Endothelial cell (in vitro differentiated cells): ENCODE data around the gene CKAP5. TPM values are rescaled to one million over a fixed set of nuclear protein-coding genes. Genes with fewer than 3 reads are reported as not detected.

Experiments used
- DNase-seq: peaks from one replicate; pipeline ENCODE4 v3.0.0; 2021; ENCODE audit warnings: low spot score
- H3K27ac Mint-ChIP-seq: one replicate; pipeline ENCODE4 v1.8.0; 2021; ENCODE audit warnings: mixed read lengths, inconsistent platforms; ENCODE audit not compliant: unreplicated experiment
- H3K27me3 Mint-ChIP-seq: one replicate; pipeline ENCODE4 v1.8.0; 2021; ENCODE audit warnings: mild to moderate bottlenecking, moderate library complexity, mixed read lengths, inconsistent platforms; ENCODE audit not compliant: unreplicated experiment
- H3K36me3 Mint-ChIP-seq: one replicate; pipeline ENCODE4 v1.8.0; 2021; ENCODE audit warnings: mild to moderate bottlenecking, low read depth, mixed read lengths, inconsistent platforms; ENCODE audit not compliant: unreplicated experiment
- H3K4me1 Mint-ChIP-seq: one replicate; pipeline ENCODE4 v1.8.0; 2021; ENCODE audit warnings: mild to moderate bottlenecking, mixed read lengths, inconsistent platforms; ENCODE audit not compliant: unreplicated experiment
- H3K4me3 Mint-ChIP-seq: one replicate; pipeline ENCODE4 v1.8.0; 2021; ENCODE audit warnings: mild to moderate bottlenecking, mixed read lengths, inconsistent platforms; ENCODE audit not compliant: unreplicated experiment
- H3K9me3 Mint-ChIP-seq: one replicate; pipeline ENCODE4 v1.8.0; 2021; ENCODE audit warnings: mixed read lengths, inconsistent platforms; ENCODE audit not compliant: unreplicated experiment
- total RNA-seq: library from RNA; stranded (reverse); fragmentation: NEBNext Ultra II Directional; extraction: Animal tissue kit (Norgen Biotek cat#: 25700); gene quantifications from one replicate; pipeline ENCODE4 v1.2.1, GENCODE V29; 2021; ENCODE audit not compliant: unreplicated experiment
- TF ChIP-seq, protein P1 (sequence below): fragments of 200-600 bp; sonication (generic); IDR thresholded peaks from one replicate; pipeline ENCODE4 v1.5.0; 2021; ENCODE audit warnings: antibody characterized with exemption; ENCODE audit not compliant: unreplicated experiment

The CKAP5 gene
- total RNA-seq, 1 donor from 2014 or later, result 84.4 TPM

DNA sequence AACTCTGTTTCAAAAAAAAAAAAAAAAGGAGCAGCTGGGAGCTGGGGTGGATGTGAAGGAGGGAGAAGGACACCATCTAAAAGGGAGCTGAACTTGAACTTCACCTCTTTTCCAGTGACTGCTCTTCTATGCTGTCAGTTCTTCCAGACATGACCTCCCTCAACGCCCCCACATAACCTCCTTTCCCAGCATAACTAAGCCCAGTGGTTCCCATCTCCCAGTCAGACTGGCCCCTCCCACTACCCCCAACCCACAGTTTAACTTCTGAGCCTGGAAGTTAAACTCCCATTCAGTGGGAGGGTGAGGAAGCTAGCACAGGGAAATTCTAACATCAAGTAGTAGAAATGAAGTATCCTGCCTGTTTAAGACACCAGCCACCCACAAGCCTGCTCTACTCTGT lies 147.5 kb downstream of the CKAP5 start:
- TF ChIP-seq, protein P1, sequence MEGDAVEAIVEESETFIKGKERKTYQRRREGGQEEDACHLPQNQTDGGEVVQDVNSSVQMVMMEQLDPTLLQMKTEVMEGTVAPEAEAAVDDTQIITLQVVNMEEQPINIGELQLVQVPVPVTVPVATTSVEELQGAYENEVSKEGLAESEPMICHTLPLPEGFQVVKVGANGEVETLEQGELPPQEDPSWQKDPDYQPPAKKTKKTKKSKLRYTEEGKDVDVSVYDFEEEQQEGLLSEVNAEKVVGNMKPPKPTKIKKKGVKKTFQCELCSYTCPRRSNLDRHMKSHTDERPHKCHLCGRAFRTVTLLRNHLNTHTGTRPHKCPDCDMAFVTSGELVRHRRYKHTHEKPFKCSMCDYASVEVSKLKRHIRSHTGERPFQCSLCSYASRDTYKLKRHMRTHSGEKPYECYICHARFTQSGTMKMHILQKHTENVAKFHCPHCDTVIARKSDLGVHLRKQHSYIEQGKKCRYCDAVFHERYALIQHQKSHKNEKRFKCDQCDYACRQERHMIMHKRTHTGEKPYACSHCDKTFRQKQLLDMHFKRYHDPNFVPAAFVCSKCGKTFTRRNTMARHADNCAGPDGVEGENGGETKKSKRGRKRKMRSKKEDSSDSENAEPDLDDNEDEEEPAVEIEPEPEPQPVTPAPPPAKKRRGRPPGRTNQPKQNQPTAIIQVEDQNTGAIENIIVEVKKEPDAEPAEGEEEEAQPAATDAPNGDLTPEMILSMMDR, result no peak
- Mint-ChIP-seq H3K4me1 (peaks cover 27% of the 10 kb centered on the region), H3K36me3 (peaks cover 35% of the 10 kb centered on the region), H3K27me3 (peaks cover 19% of the 10 kb centered on the region), H3K27ac (peak overlapping the region; percentile 48), H3K4me3 (peak overlapping the region; percentile 84), H3K9me3 (no peaks in the 10 kb centered on the region)
- no peak for DNase-seq

DNA sequence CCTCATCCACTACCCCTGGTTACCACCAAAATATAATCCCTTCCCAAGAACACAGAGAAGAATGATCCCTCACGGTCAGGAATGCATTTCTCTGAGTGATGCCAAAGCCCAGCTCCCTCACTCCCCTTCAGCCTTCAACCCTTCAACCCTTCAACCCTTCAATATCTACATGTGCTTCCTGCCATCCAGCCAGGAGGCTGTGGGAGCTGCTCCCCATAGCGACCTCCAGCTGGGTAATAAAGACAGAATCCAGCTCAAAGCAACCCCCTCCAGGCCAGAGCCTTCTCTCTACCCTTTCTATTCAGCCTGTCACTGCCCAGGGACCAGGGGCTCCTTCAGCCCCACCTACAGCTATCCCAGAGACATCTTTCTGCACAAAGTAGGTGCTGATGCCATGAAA lies 148.4 kb downstream of the CKAP5 start:
- Mint-ChIP-seq H3K4me1 (peaks cover 26% of the 10 kb centered on the region), H3K27me3 (peaks cover 18% of the 10 kb centered on the region), H3K4me3 (no peak overlapping the region), H3K27ac (no peak overlapping the region), H3K36me3 (peaks cover 30% of the 10 kb centered on the region), H3K9me3 (no peaks in the 10 kb centered on the region)
- TF ChIP-seq, protein P1, result no peak
- no peak for DNase-seq

DNA sequence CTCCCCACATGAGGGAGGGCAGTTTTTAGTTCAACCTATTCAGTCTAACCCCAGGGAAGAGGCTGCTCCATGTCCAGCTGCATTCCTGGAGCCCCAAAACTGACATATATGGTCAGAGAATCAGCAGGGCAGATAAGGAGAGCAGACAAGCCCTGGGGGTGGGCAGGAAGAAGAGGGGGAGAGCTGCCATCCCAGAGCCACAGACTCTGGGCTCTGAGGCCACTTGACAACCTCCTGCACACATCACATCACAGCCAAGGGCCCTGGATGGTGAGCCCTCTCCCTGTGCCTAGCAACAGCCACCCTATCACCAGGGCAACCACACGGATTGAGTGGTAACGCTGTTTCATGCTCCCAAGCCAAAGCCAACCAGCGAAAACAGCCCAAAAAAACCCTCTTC lies 148.8 kb downstream of the CKAP5 start:
- TF ChIP-seq, protein P1, result no peak
- Mint-ChIP-seq H3K36me3 (peaks cover 26% of the 10 kb centered on the region), H3K4me1 (peaks cover 22% of the 10 kb centered on the region), H3K9me3 (no peaks in the 10 kb centered on the region), H3K27me3 (peaks cover 14% of the 10 kb centered on the region), H3K4me3 (no peak overlapping the region), H3K27ac (no peak overlapping the region)
- DNase-seq, result no peak

DNA sequence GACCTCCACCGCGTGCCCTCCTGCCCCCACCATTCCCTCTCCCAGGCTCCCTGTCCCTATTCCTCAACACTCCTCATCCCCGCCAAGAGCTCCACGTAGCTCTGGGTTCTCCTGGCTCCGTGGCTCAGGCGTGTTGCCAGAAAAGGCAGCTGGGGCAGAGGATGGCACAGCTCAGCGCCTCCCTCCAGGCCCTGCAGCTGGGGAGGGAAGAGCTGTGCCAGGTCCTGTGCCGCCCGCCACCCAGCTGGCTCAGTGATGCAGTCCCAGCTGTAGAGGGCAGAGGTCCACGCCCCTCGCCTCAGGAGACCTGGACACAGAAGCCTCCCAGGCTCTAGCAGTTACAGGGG lies 149.9 kb downstream of the CKAP5 start:
- DNase-seq, result no peak
- H3K27me3 Mint-ChIP-seq, result peaks cover 12% of the 10 kb centered on the region
- H3K27ac Mint-ChIP-seq, result no peak overlapping the region
- no peaks in the 10 kb centered on the region for H3K9me3 Mint-ChIP-seq
- H3K4me3 Mint-ChIP-seq, result no peak overlapping the region
- H3K4me1 Mint-ChIP-seq, result peaks cover 14% of the 10 kb centered on the region
- TF ChIP-seq, protein P1, result no peak
- peaks cover 19% of the 10 kb centered on the region for H3K36me3 Mint-ChIP-seq

DNA sequence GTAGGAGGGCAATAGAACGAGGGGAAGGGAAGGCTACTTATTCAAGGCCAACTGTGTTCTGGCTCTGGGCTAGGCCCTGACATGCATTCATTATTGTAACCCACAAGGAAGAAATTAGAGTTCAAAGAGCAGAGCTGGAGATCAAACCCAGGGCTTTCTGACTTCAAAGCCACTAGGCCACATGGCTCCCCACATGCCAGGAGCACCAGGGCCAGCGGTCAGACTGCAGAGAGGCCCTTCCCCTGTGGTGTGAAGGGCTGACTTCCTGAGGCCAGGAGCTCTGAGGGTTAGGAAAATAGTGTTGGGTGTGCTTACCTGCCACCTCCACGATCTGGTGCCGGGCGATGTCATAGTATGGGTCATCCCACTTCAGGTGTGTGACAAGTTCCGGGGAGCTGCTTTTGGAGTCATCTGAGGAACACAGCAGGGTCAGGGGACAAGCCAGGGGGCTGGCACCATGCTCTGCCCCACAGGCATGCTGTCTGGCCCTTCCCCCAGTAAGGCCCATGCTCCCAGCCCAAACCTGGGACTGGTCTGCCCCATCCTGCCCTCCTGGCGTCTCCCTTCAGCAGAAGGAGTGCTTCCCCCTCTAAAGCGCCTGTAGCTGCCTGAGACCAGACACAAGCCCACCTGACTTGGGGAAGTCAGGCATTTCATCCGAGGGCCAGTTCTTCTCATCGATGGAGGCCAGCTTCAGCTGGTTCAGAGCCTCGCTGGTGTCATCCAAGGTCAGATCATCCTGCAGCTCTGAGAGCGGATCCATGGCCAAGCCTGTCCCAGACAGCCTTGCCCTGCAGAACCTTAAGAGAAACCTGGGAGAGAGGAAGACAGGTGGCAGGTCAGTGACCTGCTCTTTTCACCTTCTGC lies 150.5 kb downstream of the CKAP5 start:
- TF ChIP-seq, protein P1, result no peak
- Mint-ChIP-seq H3K36me3 (peaks cover 24% of the 10 kb centered on the region), H3K27me3 (peaks cover 8% of the 10 kb centered on the region), H3K4me1 (peaks cover 10% of the 10 kb centered on the region), H3K27ac (no peak overlapping the region), H3K9me3 (no peaks in the 10 kb centered on the region), H3K4me3 (no peak overlapping the region)
- DNase-seq, result no peak
